SU-DHL-6 (cell line): ENCODE data around the gene SETD2.
"Not testable (repeated sequence)": the region's sequence is repeated elsewhere in the genome, so short reads cannot be mapped to it uniquely, and the experiment has no call there.

ENCODE experiments used
- EZH2phosphoT487 ChIP-seq: fragments of 200-600 bp; sonication (generic), shearing (Covaris generic); conservative IDR thresholded peaks from 2 replicates; pipeline ENCODE4 v1.6.1; 2018; ENCODE audit warnings: mild to moderate bottlenecking, antibody characterized with exemption, low read length, moderate library complexity, mixed read lengths
- TF ChIP-seq, protein P1 (sequence below): fragments of 200-600 bp; sonication (generic); IDR thresholded peaks from one replicate; pipeline ENCODE4 v1.5.1; 2017; ENCODE audit warnings: antibody characterized with exemption, mild to moderate bottlenecking, low read length, moderate library complexity; ENCODE audit not compliant: insufficient read depth, poor library complexity, severe bottlenecking

DNA sequence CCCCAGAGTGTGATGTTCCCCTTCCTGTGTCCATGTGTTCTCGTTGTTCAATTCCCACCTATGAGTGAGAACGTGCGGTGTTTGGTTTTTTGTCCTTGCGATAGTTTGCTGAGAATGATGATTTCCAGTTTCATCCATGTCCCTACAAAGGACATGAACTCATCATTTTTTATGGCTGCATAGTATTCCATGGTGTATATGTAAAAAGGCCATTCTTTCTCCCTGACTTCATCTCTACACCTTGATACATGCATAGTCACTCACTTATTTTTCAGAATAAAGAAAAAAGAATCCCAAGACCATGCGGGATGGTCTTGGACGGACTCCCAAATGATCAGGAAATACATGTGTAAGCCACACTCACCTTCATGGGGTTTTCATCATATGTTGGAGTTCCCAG is 126.6 kb downstream of the SETD2 start:
- TF ChIP-seq, protein P1, sequence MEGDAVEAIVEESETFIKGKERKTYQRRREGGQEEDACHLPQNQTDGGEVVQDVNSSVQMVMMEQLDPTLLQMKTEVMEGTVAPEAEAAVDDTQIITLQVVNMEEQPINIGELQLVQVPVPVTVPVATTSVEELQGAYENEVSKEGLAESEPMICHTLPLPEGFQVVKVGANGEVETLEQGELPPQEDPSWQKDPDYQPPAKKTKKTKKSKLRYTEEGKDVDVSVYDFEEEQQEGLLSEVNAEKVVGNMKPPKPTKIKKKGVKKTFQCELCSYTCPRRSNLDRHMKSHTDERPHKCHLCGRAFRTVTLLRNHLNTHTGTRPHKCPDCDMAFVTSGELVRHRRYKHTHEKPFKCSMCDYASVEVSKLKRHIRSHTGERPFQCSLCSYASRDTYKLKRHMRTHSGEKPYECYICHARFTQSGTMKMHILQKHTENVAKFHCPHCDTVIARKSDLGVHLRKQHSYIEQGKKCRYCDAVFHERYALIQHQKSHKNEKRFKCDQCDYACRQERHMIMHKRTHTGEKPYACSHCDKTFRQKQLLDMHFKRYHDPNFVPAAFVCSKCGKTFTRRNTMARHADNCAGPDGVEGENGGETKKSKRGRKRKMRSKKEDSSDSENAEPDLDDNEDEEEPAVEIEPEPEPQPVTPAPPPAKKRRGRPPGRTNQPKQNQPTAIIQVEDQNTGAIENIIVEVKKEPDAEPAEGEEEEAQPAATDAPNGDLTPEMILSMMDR = not testable (repeated sequence)
- not testable (repeated sequence) for TF ChIP-seq EZH2phosphoT487
